Right atrium auricular region (tissue), 2 donors: ENCODE measurements around the gene IL6. TPM values are rescaled to one million over a fixed set of nuclear protein-coding genes. Genes with fewer than 3 reads are reported as not detected.

ENCODE experiments used
- DNase-seq: peaks from one replicate; pipeline ENCODE4 v3.0.0-alpha.2; 2019; ENCODE audit warnings: low spot score
- H3K27ac ChIP-seq, 2 donors: fragments of 200-600 bp; sonication (generic); 1 replicate in 1 of 2; 2 replicates in 1 of 2; pipeline ENCODE4 v1.5.1; 2016 to 2019
- H3K27me3 ChIP-seq, 2 donors: fragments of 200-600 bp; sonication (generic); one replicate each; pipeline versions ENCODE4 v1.5.1 to v1.6.0; 2017 to 2019
- H3K36me3 ChIP-seq: fragments of 200-600 bp; sonication (generic); one replicate; pipeline ENCODE4 v1.5.1; 2016
- H3K4me1 ChIP-seq, 2 donors: fragments of 200-600 bp; sonication (generic); one replicate each; pipeline versions ENCODE4 v1.5.1 to v1.6.0; 2017 to 2019
- H3K4me3 ChIP-seq, 2 donors: fragments of 200-600 bp; sonication (generic); 1 replicate in 1 of 2; 2 replicates in 1 of 2; pipeline ENCODE4 v1.5.1; 2017 to 2019; ENCODE audit warnings: mild to moderate bottlenecking in 1 of 2, moderate library complexity in 1 of 2
- H3K9me3 ChIP-seq, 2 donors: fragments of 200-600 bp; sonication (generic); one replicate each; pipeline ENCODE4 v1.5.1; 2019
- CTCF ChIP-seq, 2 donors: fragments of 200-600 bp; sonication (generic); IDR thresholded peaks; one replicate each; pipeline ENCODE4 v1.5.1; 2019; ENCODE audit warnings: antibody characterized with exemption in 2 of 2
- total RNA-seq, 2 donors: library from RNA; depleted of rRNA; stranded (reverse); fragments of >200 nt; gene quantifications; one replicate each; pipeline ENCODE4 v1.1.0, GENCODE V29; 2016

Gene IL6
- total RNA-seq, 2 donors from 2014 or later, result 3.6 to 19.8 TPM

- no peak for DNase-seq
- TF ChIP-seq CTCF (IDR thresholded peaks at IDR 0.05), result no peak
- Histone ChIP-seq H3K27ac (no peak overlapping the region), H3K4me3 (no peak overlapping the region), H3K4me1 (peaks cover 0 to 4% of the 10 kb centered on the region in 2 donors), H3K36me3 (no peaks in the 10 kb centered on the region), H3K27me3 (no peaks in the 10 kb centered on the region), H3K9me3 (no peaks in the 10 kb centered on the region)
These were observed 30.3 kb upstream of the IL6 start for GRCh38 chr7:22696541-22697228.

- H3K4me3 ChIP-seq, result no peak overlapping the region
- no peaks in the 10 kb centered on the region for H3K36me3 ChIP-seq
- H3K4me1 ChIP-seq, result peaks cover 0 to 4% of the 10 kb centered on the region in 2 donors
- no peak overlapping the region for H3K27ac ChIP-seq
- H3K27me3 ChIP-seq, result no peaks in the 10 kb centered on the region
- TF ChIP-seq CTCF (IDR thresholded peaks at IDR 0.05), result no peak
- no peaks in the 10 kb centered on the region for H3K9me3 ChIP-seq
- no peak for DNase-seq
These were observed 29.6 kb upstream of the IL6 start for GRCh38 chr7:22697322-22697859.

GRCh38 chr7:22697876-22698606 lies 29.0 kb upstream of the IL6 start:
- TF ChIP-seq CTCF (IDR thresholded peaks at IDR 0.05), result no peak
- no peak overlapping the region for H3K27ac ChIP-seq
- H3K36me3 ChIP-seq, result no peaks in the 10 kb centered on the region
- H3K27me3 ChIP-seq, result no peaks in the 10 kb centered on the region
- DNase-seq, result no peak
- peaks cover 0 to 4% of the 10 kb centered on the region in 2 donors for H3K4me1 ChIP-seq
- H3K9me3 ChIP-seq, result no peaks in the 10 kb centered on the region
- no peak overlapping the region for H3K4me3 ChIP-seq

DNA sequence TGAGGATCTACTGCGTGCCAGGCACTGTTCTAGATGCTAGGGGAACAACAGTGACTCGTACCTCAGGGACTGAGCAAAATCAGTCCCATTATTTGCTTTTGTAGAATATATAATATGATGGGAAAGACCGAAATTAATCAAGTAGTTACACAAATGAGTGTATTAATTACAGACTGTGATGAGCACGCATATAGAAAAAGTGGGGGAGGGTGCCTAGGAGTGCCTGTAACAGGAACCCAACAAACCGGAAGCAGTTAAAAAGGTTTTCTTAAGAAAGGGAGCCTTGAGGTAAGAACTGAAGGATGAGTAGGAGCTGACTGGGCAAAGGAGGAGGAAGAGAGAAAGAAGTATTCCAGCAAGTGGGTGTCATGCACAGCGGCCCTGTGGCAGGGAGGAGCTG lies 28.2 kb upstream of the IL6 start:
- TF ChIP-seq CTCF (IDR thresholded peaks at IDR 0.05), result no peak
- DNase-seq, result no peak
- Histone ChIP-seq H3K4me3 (no peak overlapping the region), H3K27ac (no peak overlapping the region), H3K9me3 (no peaks in the 10 kb centered on the region), H3K36me3 (no peaks in the 10 kb centered on the region), H3K4me1 (peaks cover 0 to 4% of the 10 kb centered on the region in 2 donors), H3K27me3 (no peaks in the 10 kb centered on the region)

- Histone ChIP-seq H3K4me1 (peaks cover 0 to 4% of the 10 kb centered on the region in 2 donors), H3K27ac (no peak overlapping the region), H3K36me3 (no peaks in the 10 kb centered on the region), H3K4me3 (no peak overlapping the region), H3K27me3 (no peaks in the 10 kb centered on the region), H3K9me3 (no peaks in the 10 kb centered on the region)
- no peak for TF ChIP-seq CTCF (IDR thresholded peaks at IDR 0.05)
- no peak for DNase-seq
These were observed 26.4 kb upstream of the IL6 start for GRCh38 chr7:22700559-22701002.
